ENCODE measurements around the gene FXYD6. TPM values are rescaled to one million over a fixed set of nuclear protein-coding genes. Genes with fewer than 3 reads are reported as not detected.

The FXYD6 gene
- polyA plus RNA-seq, 2 of the 4 experiments (the other 2 are of a cell fraction), result 0.26 to 0.49 TPM

DNA sequence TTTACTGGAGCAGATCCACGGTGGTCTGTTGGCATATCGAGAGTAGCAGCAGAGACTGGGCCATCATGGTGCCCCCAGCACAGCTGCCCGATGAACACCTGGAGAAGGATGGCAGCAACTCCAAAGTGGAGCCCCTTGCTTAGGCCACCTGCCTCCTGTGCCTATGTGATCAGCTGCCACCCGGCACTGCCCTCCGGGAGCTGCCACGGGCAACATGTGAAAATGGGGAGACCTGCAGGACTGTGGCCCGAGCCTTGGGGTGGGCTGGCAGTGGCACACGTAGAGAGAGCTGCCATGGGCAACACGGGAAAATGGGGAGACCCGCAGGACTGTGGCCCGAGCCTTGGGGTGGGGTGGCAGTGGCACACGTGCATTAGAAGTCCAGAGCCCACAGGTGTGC is 55.0 kb downstream of the FXYD6 start (continued):
- TF ChIP-seq, protein P1, sequence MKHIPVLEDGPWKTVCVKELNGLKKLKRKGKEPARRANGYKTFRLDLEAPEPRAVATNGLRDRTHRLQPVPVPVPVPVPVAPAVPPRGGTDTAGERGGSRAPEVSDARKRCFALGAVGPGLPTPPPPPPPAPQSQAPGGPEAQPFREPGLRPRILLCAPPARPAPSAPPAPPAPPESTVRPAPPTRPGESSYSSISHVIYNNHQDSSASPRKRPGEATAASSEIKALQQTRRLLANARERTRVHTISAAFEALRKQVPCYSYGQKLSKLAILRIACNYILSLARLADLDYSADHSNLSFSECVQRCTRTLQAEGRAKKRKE (CRISPR knock-in tag; IDR thresholded peaks at IDR 0.05; ENCODE audit: low read depth), result no peak
- TF ChIP-seq KDM5A (IDR thresholded peaks at IDR 0.05), result no peak
- no peak for TF ChIP-seq RFX5 (IDR thresholded peaks at IDR 0.05)
- TF ChIP-seq EHF (CRISPR knock-in tag; IDR thresholded peaks at IDR 0.05), result no peak
- no peak for TF ChIP-seq ZFP36 (IDR thresholded peaks at IDR 0.05; ENCODE audit: borderline replicate concordance, partially characterized antibody)

DNA sequence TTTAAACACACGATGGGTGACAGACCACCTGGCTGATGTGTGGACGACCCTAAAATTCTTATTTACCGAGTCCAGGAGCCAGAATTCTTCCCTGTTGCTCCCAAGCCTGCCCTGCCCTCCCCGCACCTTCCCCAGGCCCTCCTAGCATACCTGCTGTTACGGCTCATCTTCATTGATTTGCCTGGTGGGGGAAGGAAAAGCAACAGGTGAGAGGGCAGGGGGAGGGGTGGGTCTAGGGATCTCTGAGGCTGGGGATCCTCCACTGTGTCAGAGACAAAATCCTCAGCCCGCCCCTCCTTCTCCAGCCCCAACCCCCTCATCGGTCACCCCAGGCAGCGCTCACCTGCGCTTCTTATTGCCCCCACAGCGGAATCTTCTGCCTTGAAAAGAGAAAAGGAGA is 55.9 kb downstream of the FXYD6 start:
- no peak overlapping the region for H3K4me3 ChIP-seq
- H3K9me3 ChIP-seq, result no peaks in the 10 kb centered on the region
- no peak for FAIRE-seq
- 88% methylated on average over 9 of the region's 10 CpGs for WGBS (ENCODE audit: missing lambda C conversion rate)
- no peak for ATAC-seq
- ChIA-PET POLR2A (no interaction called here), CTCF (interaction anchor here (0.6 to 7.8 kb wide), 8 partner anchors 7 to 395 kb away, joined by 3 to 158 read pairs (median 26); no protein-coding TSS in a partner anchor)
- DNase-seq (ENCODE audit: low read depth in 1 of 2, low spot score in 1 of 2), result no peak
- TF ChIP-seq ESRRA (IDR thresholded peaks at IDR 0.05; ENCODE audit: borderline replicate concordance, low read length) (no peak), TP53 (CRISPR knock-in tag; IDR thresholded peaks at IDR 0.05) (no peak), SMC3 (IDR thresholded peaks at IDR 0.05) (no peak)
- H3K4me1 ChIP-seq, result peaks cover 42% of the 10 kb centered on the region
- H3K4me2 ChIP-seq, result no peak overlapping the region
- no peak overlapping the region for H3K27ac ChIP-seq

DNA sequence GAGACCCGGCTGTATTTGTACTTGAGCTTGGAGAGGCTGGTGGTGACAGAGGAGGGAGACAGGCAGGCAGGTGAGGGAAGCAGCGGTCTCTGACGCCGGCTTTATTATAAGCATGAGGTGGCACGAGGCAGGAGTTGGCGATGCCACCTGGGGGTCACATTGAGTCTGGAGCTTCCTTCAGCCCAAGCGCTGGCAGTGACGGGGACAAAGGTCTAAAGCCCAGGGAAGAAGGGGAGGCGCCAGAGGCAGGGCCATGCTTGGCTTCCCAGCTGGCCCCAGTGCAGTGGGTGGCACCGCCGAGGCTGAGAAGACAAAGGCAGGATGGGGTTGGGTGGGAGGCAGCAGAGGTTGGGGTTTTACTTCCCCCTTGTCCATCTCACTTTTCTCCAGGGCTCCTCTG is 56.4 kb downstream of the FXYD6 start:
- DNase-seq (ENCODE audit: low read depth in 1 of 2, low spot score in 1 of 2), result no peak
- peaks cover 42% of the 10 kb centered on the region for H3K4me1 ChIP-seq
- ChIA-PET POLR2A (no interaction called here), CTCF (interaction anchor here (0.6 to 7.8 kb wide), 13 partner anchors 8 to 394 kb away, joined by 3 to 158 read pairs (median 14); no protein-coding TSS in a partner anchor)
- 87% methylated on average over 10 of the region's 11 CpGs for WGBS (ENCODE audit: missing lambda C conversion rate)
- no peaks in the 10 kb centered on the region for H3K9me3 ChIP-seq
- H3K4me3 ChIP-seq, result no peak overlapping the region
- no peak for FAIRE-seq
- no peak for ATAC-seq
- no peak overlapping the region for H3K27ac ChIP-seq
- H3K4me2 ChIP-seq, result no peak overlapping the region
- TF ChIP-seq MAFK (IDR thresholded peaks at IDR 0.05; ENCODE audit: partially characterized antibody) (no peak), ZNF302 (CRISPR knock-in tag; IDR thresholded peaks at IDR 0.05) (no peak), RAD21 (conservative IDR thresholded peaks at IDR 0.05 in 1 of 2, IDR thresholded peaks at IDR 0.05 in 1 of 2) (no peak), MAZ (IDR thresholded peaks at IDR 0.05; ENCODE audit: borderline replicate concordance, low read depth, low read length) (no peak), PHF8 (IDR thresholded peaks at IDR 0.05; ENCODE audit: borderline replicate concordance, low read depth) (no peak), KDM1A (IDR thresholded peaks at IDR 0.05; ENCODE audit: low read depth) (no peak), KDM5A (IDR thresholded peaks at IDR 0.05) (no peak), FOXS1 (CRISPR knock-in tag; IDR thresholded peaks at IDR 0.05) (no peak)

DNA sequence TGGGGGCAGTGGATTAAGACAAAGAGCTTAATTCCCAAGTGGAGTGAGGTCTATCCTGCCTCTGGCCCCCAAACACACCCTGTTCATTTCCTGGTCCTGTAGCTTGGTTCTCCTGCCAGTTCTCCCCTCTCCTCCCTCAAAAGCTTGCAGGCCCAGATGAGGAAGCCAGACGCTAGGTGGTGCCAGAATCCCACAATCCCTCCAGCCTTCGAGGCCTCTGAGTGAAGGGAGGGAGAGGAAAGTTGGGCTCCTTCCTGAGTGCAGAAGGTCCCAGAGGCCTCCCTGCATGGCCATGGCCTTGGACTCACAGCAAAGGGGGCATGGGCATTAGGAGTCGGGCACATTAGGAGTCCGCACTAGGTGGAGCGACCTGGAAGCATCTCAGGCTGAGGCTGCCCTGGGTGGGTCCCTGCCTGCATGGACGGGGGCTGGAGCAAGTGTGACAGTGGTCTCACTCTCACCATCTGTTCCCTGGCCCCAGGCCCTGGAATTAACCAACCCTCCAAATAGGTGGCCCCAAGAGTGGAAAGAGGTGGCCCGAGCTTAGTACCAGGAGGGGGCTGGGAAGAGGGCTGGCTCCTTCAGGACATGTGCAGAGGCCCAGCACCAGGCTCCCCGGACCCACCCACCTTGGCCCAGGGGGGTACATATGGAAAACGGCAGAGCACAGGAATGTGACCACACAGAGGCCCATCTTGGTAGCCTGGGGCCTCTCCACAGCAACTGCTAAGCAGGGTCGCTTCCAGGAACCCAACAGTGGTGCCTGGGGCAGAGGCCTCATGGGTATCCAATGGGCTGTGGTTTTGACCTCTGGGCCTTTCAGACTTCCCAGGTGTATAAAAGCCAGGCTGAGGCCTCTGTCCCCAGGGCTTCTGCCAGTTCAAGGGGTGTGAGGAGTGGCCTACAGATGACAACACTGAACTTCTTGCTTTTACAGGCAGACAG is 57.1 kb downstream of the FXYD6 start:
- DNase-seq (ENCODE audit: low read depth in 1 of 2, low spot score in 1 of 2) (peak; percentile 62 to 76), ATAC-seq (peak; percentile 62 to 78), FAIRE-seq (no peak)
- CTCF ChIA-PET, result interaction anchor here (0.6 to 7.8 kb wide), 25 partner anchors 8 to 1794 kb away, joined by 3 to 158 read pairs (median 4); no protein-coding TSS in a partner anchor
- TF ChIP-seq SMC3 (IDR thresholded peaks at IDR 0.05) (peak; percentile 61), RFX5 (IDR thresholded peaks at IDR 0.05) (no peak), CBX8 (IDR thresholded peaks at IDR 0.05) (no peak), FOSL2 (IDR thresholded peaks at IDR 0.05) (no peak), FOSL2 (CRISPR knock-in tag; IDR thresholded peaks at IDR 0.05) (no peak), RAD21 (conservative IDR thresholded peaks at IDR 0.05 in 1 of 2, IDR thresholded peaks at IDR 0.05 in 1 of 2) (peak; percentile 67 to 86), HOXB5 (CRISPR knock-in tag; IDR thresholded peaks at IDR 0.05) (no peak), JUNB (IDR thresholded peaks at IDR 0.05) (no peak)
- TF ChIP-seq, protein P2, sequence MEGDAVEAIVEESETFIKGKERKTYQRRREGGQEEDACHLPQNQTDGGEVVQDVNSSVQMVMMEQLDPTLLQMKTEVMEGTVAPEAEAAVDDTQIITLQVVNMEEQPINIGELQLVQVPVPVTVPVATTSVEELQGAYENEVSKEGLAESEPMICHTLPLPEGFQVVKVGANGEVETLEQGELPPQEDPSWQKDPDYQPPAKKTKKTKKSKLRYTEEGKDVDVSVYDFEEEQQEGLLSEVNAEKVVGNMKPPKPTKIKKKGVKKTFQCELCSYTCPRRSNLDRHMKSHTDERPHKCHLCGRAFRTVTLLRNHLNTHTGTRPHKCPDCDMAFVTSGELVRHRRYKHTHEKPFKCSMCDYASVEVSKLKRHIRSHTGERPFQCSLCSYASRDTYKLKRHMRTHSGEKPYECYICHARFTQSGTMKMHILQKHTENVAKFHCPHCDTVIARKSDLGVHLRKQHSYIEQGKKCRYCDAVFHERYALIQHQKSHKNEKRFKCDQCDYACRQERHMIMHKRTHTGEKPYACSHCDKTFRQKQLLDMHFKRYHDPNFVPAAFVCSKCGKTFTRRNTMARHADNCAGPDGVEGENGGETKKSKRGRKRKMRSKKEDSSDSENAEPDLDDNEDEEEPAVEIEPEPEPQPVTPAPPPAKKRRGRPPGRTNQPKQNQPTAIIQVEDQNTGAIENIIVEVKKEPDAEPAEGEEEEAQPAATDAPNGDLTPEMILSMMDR (IDR thresholded peaks at IDR 0.05), result peak; percentile 59
- POLR2A ChIA-PET, result no interaction called here
- H3K4me2 ChIP-seq, result no peak overlapping the region
- H3K27ac ChIP-seq, result peak overlapping the region in 1 of 2 experiments; percentile 73; a peak in 1 of 6 replicates
- no peak overlapping the region for H3K4me3 ChIP-seq
- 80% methylated on average over 4 of the region's 10 CpGs for WGBS (ENCODE audit: missing lambda C conversion rate)
- H3K4me1 ChIP-seq, result peaks cover 42% of the 10 kb centered on the region
- H3K9me3 ChIP-seq, result no peaks in the 10 kb centered on the region
